Measurements from ENCODE around the gene TMED10.

The TMED10 gene

DNA sequence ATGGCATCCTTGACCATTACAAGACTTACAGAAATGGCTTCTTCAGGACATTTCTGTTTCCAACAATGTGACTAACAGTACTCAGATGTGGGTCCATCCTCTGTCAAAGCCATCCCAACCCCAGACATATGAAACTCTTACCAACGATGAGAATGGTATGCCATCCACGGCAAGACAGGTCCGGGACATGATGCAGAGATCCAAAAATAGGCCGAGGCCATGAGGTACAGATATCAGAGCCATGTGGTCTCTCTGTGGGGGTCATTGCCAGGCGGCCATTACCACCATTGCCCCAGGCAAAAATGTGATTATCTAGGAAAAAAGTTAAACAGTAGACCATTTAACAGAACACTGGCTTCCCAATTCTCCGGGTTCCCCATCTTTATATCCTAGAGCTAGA lies 79.5 kb downstream of the TMED10 start:
- TF ChIP-seq JUND (IDR thresholded peaks at IDR 0.05; ENCODE audit: low read depth) = no peak
- no peak for DNase-seq (ENCODE audit: low read depth in 1 of 2, low spot score in 1 of 2)
- in situ Hi-C loops (cut with HindIII; ENCODE audit: low pct_unique_long_range_greater_than_20kb, low sequenced_read_pairs) = no loop called here

DNA sequence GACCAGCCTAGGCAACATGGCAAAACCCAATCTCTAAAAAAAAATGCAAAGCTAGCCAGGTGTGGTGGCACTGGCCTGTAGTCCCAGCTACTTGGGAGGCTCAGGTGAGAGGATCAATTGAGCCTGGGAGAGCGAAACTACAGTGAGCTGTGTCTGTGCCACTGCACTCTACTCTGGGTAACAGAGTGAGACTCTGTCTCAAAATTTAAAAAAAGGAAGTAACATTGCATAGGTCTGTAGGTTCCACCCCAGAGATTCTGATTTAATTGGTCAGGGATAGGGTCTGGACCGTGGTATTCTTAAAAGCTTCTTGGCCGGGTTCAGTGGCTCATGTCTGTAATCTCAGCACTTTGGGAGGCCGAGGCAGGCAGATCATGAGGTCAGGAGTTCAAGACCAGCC lies 80.7 kb downstream of the TMED10 start:
- in situ Hi-C loops (cut with HindIII; ENCODE audit: low pct_unique_long_range_greater_than_20kb, low sequenced_read_pairs) = no loop called here
- no peak for DNase-seq (ENCODE audit: low read depth in 1 of 2, low spot score in 1 of 2)
- TF ChIP-seq JUND (IDR thresholded peaks at IDR 0.05; ENCODE audit: low read depth) = no peak

- TF ChIP-seq JUND (IDR thresholded peaks at IDR 0.05; ENCODE audit: low read depth) = no peak
- DNase-seq (ENCODE audit: low read depth in 1 of 2, low spot score in 1 of 2) = no peak
- in situ Hi-C loops (cut with HindIII; ENCODE audit: low pct_unique_long_range_greater_than_20kb, low sequenced_read_pairs) = no loop called here
These were observed 81.5 kb downstream of the TMED10 start for GRCh38 chr14:75094896-75095295.

DNA sequence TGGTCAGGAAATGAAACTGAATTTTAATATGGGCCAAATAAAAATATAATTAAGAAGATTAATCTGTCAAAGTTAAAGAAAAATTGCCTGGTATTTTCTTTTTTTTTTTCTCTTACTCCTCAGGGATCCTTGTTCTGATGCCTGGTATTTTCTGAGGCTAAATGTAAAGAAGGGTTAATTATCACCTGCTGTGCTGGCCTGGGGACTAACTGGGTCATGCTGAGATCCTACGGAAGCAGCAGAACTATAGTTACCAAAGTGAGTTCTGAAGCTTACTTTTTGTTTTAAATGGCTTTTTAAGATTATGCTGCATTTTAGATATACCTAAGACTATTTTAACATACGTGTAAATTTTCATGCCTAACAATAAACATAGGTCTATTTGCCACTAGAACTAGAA lies 83.7 kb downstream of the TMED10 start:
- in situ Hi-C loops (cut with HindIII; ENCODE audit: low pct_unique_long_range_greater_than_20kb, low sequenced_read_pairs) = no loop called here

DNA sequence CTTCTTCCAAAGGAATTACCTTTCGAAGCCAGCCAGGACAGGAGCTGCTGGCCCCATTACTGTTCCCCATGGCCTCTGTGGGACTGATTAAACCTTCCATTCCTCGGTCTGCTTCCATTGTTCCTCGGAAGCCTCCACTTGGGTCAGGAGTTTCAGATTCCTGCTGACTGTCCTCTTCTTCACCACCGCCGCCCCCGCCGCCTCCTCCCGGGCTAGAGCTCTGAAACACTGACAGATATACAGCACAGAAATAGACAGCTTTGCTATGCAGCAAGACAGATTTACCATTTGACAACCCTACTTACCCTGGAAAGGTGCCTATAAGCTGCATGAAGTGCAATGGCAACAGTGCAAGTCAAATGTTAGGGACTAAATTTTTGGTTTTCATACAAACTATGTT lies 85.2 kb downstream of the TMED10 start:
- TF ChIP-seq JUND (IDR thresholded peaks at IDR 0.05; ENCODE audit: low read depth) = no peak
- in situ Hi-C loops (cut with HindIII; ENCODE audit: low pct_unique_long_range_greater_than_20kb, low sequenced_read_pairs) = no loop called here
- no peak for DNase-seq (ENCODE audit: low read depth in 1 of 2, low spot score in 1 of 2)

More for the DNA sequence above, 83.7 kb downstream of the TMED10 start:
- DNase-seq (ENCODE audit: low read depth in 1 of 2, low spot score in 1 of 2) = no peak
- no peak for TF ChIP-seq JUND (IDR thresholded peaks at IDR 0.05; ENCODE audit: low read depth)

DNA sequence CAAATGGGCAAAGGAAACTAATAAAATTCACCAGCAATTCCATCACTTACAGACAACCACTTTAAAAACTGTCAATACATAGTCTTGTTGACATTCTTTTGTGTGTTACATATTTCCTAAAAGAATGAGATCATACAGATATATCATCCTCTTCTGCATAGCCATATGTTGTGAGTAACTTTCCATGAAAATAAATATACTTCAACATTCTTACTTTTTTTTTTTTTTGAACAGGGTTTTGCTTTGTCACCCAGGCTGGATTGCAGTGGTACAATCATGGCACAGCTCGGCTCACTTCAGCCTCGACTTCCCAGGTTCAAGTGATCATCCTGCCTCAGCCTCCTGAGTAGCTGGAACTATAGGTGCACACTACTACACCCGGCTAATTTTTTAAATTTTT lies 86.1 kb downstream of the TMED10 start:
- in situ Hi-C loops (cut with HindIII; ENCODE audit: low pct_unique_long_range_greater_than_20kb, low sequenced_read_pairs) = no loop called here

GRCh38 chr14:75088566-75089373 lies 87.6 kb downstream of the TMED10 start:
- in situ Hi-C loops (cut with HindIII; ENCODE audit: low pct_unique_long_range_greater_than_20kb, low sequenced_read_pairs) = no loop called here
- peak; percentile 35 to 83 for DNase-seq (ENCODE audit: low read depth in 1 of 2, low spot score in 1 of 2)
- no peak for TF ChIP-seq JUND (IDR thresholded peaks at IDR 0.05; ENCODE audit: low read depth)

More for the DNA sequence above, 86.1 kb downstream of the TMED10 start:
- no peak for TF ChIP-seq JUND (IDR thresholded peaks at IDR 0.05; ENCODE audit: low read depth)
- DNase-seq (ENCODE audit: low read depth in 1 of 2, low spot score in 1 of 2) = no peak

- in situ Hi-C loops (cut with HindIII; ENCODE audit: low pct_unique_long_range_greater_than_20kb, low sequenced_read_pairs) = no loop called here
- no peak for DNase-seq (ENCODE audit: low read depth in 1 of 2, low spot score in 1 of 2)
- TF ChIP-seq JUND (IDR thresholded peaks at IDR 0.05; ENCODE audit: low read depth) = no peak
These were observed 88.3 kb downstream of the TMED10 start for GRCh38 chr14:75088153-75088552.

DNA sequence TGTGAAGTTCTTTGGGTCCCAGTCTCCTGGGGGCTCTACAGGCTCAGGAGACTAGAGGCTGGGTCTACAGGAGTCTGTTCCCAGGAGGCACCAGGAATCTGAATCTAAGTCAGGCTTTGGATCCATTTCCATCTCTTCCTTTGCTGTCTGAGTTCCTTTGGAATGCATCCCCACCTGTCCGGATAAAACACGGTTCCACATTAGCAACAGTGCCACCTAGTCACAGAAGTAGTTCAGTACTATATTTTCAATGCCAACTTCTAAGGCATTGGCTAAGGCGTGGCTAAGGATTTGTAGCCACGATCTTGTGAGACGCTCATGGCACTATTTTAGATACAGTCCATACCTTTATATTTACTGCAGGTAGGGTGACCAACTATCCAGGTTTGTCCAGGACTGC lies 91.9 kb downstream of the TMED10 start:
- peak; percentile 67 to 79 for DNase-seq (ENCODE audit: low read depth in 1 of 2, low spot score in 1 of 2)
- TF ChIP-seq JUND (IDR thresholded peaks at IDR 0.05; ENCODE audit: low read depth) = no peak
- in situ Hi-C loops (cut with HindIII; ENCODE audit: low pct_unique_long_range_greater_than_20kb, low sequenced_read_pairs) = no loop called here

- DNase-seq (ENCODE audit: low read depth in 1 of 2, low spot score in 1 of 2) = peak in 1 of 2 experiments; percentile 22
- in situ Hi-C loops (cut with HindIII; ENCODE audit: low pct_unique_long_range_greater_than_20kb, low sequenced_read_pairs) = no loop called here
- TF ChIP-seq JUND (IDR thresholded peaks at IDR 0.05; ENCODE audit: low read depth) = no peak
These were observed 93.1 kb downstream of the TMED10 start for GRCh38 chr14:75083271-75083670.

- no peak for DNase-seq (ENCODE audit: low read depth in 1 of 2, low spot score in 1 of 2)
- no peak for TF ChIP-seq JUND (IDR thresholded peaks at IDR 0.05; ENCODE audit: low read depth)
- in situ Hi-C loops (cut with HindIII; ENCODE audit: low pct_unique_long_range_greater_than_20kb, low sequenced_read_pairs) = no loop called here
These were observed 94.7 kb downstream of the TMED10 start for GRCh38 chr14:75081660-75082229.

Measured in T47D (cell line).